ENCODE measurements around the gene HTRA3.
A peak's percentile ranks its signal among the peaks of the same experiment; 100 is the strongest.

HTRA3 gene

DNA sequence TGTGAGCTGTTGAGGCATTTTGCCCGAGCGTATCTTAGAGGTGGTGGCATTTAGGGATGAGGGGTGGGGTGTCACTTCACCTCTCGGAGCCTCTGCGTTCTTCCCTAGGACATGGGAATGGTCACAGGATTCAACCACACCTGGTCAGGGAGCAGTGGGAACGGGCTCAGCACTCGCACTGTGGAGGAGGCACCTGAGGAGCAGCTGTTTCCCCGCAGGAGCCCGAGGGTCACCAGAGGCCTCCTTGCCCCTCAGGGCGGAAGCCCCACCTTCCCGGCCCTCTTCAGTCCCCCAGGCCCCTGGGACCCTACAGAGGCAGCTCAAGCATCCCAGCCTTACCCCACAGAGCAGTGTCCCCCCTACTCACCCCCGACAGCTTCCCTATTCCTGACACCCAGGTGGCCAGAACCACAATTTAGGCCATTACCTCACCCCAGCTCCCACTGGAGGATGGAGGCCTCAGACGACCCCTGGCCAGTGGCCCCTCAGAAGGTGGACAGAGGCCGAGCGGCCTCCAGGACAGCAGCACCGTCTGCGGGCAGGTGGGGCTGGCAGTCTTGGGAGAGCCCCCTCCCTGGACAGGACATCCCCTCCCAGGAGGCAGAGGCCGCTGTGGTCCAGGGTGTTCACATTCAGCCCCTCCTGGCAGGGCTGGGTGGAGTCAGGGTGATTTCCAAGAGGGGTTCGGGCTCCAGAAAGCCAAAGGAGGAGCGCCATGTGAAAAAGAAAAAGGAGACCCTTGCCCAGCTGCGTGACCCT, 4.2 kb upstream of the HTRA3 start:
- no peak overlapping the region for H3K27ac ChIP-seq
- TF ChIP-seq, protein P1, sequence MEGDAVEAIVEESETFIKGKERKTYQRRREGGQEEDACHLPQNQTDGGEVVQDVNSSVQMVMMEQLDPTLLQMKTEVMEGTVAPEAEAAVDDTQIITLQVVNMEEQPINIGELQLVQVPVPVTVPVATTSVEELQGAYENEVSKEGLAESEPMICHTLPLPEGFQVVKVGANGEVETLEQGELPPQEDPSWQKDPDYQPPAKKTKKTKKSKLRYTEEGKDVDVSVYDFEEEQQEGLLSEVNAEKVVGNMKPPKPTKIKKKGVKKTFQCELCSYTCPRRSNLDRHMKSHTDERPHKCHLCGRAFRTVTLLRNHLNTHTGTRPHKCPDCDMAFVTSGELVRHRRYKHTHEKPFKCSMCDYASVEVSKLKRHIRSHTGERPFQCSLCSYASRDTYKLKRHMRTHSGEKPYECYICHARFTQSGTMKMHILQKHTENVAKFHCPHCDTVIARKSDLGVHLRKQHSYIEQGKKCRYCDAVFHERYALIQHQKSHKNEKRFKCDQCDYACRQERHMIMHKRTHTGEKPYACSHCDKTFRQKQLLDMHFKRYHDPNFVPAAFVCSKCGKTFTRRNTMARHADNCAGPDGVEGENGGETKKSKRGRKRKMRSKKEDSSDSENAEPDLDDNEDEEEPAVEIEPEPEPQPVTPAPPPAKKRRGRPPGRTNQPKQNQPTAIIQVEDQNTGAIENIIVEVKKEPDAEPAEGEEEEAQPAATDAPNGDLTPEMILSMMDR (conservative IDR thresholded peaks at IDR 0.05; ENCODE audit: low read depth) = no peak
- DNase-seq (ENCODE audit: low spot score) = no peak
- ChIA-PET POLR2A (ENCODE audit: low non-redundant PET) (no interaction called here), CTCF (interaction anchor here (0.6 kb wide), 1 partner anchor 13 kb away, joined by 3 read pairs; no protein-coding TSS in a partner anchor)

DNA sequence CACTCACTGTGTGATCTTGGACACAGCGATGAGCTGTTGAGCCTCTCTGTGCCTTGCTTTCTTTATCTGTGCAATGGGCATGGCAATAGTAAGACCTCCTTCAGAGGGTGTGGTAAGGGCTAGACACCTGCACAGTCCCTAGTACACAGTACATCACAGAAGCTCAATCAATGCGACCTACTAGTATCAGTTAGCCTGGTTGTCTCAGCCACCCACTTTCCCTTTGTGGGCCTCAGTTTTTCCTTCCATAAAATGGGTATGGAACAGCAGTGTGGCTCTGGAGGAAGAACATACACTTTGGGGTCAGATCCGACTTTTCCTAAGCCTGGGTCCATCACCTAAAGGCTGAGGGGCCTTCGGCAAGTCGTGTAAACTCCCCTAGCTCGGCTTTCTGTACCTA, 3.5 kb upstream of the HTRA3 start:
- ChIA-PET POLR2A (ENCODE audit: low non-redundant PET) (no interaction called here), CTCF (interaction anchor here (0.6 to 1.8 kb wide), 2 partner anchors 42 to 137 kb away, joined by 3 to 15 read pairs; no protein-coding TSS in a partner anchor)
- no peak overlapping the region for H3K27ac ChIP-seq
- DNase-seq (ENCODE audit: low spot score) = no peak
- TF ChIP-seq, protein P1 (conservative IDR thresholded peaks at IDR 0.05; ENCODE audit: low read depth) = no peak

DNA sequence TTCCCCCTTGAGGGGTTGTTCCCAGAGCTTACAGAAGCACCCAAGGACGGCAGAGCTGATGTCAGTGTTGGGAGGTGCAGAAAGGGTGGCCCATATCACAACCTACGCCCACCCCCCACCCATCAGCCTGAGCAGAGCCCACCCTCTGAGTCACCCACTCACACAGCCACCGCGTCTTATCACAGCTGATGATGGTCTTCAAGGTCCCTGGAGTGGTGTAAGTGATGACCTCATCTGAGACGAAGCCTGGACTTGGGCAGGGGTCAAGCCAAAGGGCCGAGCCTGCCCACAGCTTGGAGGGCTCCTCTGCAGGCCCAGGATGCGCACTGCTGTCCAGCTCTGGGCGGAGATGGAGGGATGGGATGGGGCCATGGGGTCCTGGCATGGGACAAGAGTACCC, 3.0 kb upstream of the HTRA3 start:
- no peak for DNase-seq (ENCODE audit: low spot score)
- ChIA-PET POLR2A (ENCODE audit: low non-redundant PET) (no interaction called here), CTCF (interaction anchor here (0.6 to 1.8 kb wide), 2 partner anchors 42 to 136 kb away, joined by 3 to 15 read pairs; no protein-coding TSS in a partner anchor)
- TF ChIP-seq, protein P1 (conservative IDR thresholded peaks at IDR 0.05; ENCODE audit: low read depth) = no peak
- H3K27ac ChIP-seq = no peak overlapping the region

DNA sequence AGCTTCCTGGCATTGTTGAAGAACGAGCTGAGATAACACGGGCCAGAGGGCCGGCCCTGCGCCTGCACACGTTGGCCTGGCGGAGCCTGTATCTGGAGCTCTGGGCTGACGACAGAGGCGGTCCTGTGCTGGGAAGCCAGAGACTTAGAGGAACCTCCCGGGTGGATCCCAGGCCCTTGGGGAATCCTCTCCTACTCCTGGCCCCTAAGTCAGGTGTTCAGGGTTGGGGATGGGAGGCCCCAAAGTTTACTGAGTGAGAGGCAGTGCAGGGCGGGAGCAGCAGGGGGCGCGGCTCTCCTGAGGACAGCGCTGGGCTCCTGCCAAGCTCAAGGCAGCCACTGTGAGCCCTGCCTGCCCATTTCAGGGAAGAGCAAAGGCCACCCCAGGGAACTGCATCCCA, 2.5 kb upstream of the HTRA3 start:
- POLR2A ChIA-PET (ENCODE audit: low non-redundant PET) = no interaction called here
- H3K27ac ChIP-seq = no peak overlapping the region
- CTCF ChIA-PET = interaction anchor here (0.6 to 1.8 kb wide), 6 partner anchors 73 to 145 kb away, joined by 3 to 15 read pairs (median 4); no protein-coding TSS in a partner anchor
- TF ChIP-seq, protein P1 (conservative IDR thresholded peaks at IDR 0.05; ENCODE audit: low read depth) = peak; percentile 74
- DNase-seq (ENCODE audit: low spot score) = peak; percentile 50

DNA sequence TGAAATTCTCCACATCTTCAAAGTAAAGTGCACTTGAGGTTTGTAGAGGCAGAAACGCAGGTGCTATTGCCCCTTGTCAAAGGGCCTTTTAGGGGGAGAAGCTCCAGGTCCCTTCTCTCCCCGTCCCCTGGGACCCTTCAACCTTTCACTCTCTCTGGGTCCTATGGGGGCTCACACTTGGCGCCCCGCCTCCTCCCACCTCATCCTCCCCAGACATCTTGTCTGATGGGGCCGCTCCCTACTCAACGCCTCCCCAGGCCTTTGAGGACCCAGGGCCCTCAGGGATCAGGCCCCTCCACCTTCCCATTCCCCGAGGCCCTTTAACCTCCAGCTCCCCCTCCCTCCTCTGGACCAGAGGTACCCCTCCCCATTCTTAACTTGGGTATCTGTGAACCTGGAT, 1.3 kb upstream of the HTRA3 start:
- no peak for DNase-seq (ENCODE audit: low spot score)
- ChIA-PET POLR2A (ENCODE audit: low non-redundant PET) (no interaction called here), CTCF (interaction anchor here (0.8 to 1.0 kb wide), 2 partner anchors 72 to 135 kb away, joined by 3 read pairs; no protein-coding TSS in a partner anchor)
- no peak overlapping the region for H3K27ac ChIP-seq
- TF ChIP-seq, protein P1 (conservative IDR thresholded peaks at IDR 0.05; ENCODE audit: low read depth) = no peak

DNA sequence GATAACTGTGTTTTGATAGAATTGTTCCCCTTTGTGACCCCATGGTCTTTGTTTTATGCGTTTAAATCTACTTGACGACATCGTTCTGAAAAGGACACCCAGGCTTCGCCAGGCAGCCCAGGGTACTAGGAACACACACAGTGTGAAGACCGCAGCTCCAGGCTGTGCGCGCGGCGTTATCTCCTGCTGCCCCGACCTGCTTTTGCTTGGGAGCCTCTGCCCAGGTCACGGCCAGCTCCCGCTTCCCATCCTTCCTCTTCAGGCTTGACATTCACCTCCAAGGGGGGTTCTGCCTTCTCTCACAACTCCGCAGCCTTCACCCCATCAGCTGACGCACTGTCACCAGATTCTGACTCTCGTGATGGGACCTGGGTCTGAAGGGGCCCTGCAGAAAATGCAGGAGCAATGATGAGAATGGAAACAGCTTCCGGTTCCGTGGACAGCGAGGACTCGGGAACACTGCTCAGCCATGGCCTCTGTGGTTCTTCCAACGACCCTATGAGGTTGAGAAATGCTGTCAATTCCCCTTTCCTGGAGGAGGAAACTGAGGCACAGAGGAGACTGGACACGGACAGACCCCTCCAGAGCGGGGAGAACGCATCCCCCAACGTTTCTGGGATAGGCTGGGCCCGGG, 536 bp upstream of the HTRA3 start:
- DNase-seq (ENCODE audit: low spot score) = no peak
- POLR2A ChIA-PET (ENCODE audit: low non-redundant PET) = no interaction called here
- CTCF ChIA-PET = interaction anchor here (0.8 kb wide), 1 partner anchor 134 kb away, joined by 3 read pairs; no protein-coding TSS in a partner anchor
- TF ChIP-seq, protein P1 (conservative IDR thresholded peaks at IDR 0.05; ENCODE audit: low read depth) = no peak
- H3K27ac ChIP-seq = no peak overlapping the region

Measured in RWPE1 (cell line).